ENCODE data around the gene PPP1CA. TPM values are rescaled to one million over a fixed set of nuclear protein-coding genes. Genes with fewer than 3 reads are reported as not detected.

Gene PPP1CA
- total RNA-seq, 4 donors from 2014 or later = 101 to 160 (median 143) TPM

- no peak overlapping the region for H3K4me3 ChIP-seq (ENCODE audit: low read depth, poor library complexity, severe bottlenecking)
- no peak for DNase-seq (ENCODE audit: low spot score in 2 of 2)
- TF ChIP-seq POLR2A (IDR thresholded peaks at IDR 0.05) = no peak
- no peak for TF ChIP-seq CTCF (IDR thresholded peaks at IDR 0.05)
- intact Hi-C loops (cut with DNase I; ENCODE audit: low total_unique reads) = no loop called here
- WGBS, 2 donors = 17 to 18% methylated on average over 15 to 16 of the region's 16 CpGs
Measured at GRCh38 chr11:67371911-67372320, 29.7 kb downstream of the PPP1CA start.

GRCh38 chr11:67371189-67371910 lies 30.3 kb downstream of the PPP1CA start:
- intact Hi-C loops (cut with DNase I; ENCODE audit: low total_unique reads) = no loop called here
- no peak for DNase-seq (ENCODE audit: low spot score in 2 of 2)
- H3K4me3 ChIP-seq (ENCODE audit: low read depth, poor library complexity, severe bottlenecking) = no peak overlapping the region
- WGBS, 2 donors = 41 to 42% methylated on average over 8 of the region's 8 CpGs
- TF ChIP-seq POLR2A (IDR thresholded peaks at IDR 0.05) (no peak), CTCF (IDR thresholded peaks at IDR 0.05) (peak in 1 of 3 donors; percentile 31)

- 51 to 58% methylated on average over 12 to 14 of the region's 14 CpGs for WGBS, 2 donors
- intact Hi-C loops (cut with DNase I; ENCODE audit: low total_unique reads) = no loop called here
- TF ChIP-seq POLR2A (IDR thresholded peaks at IDR 0.05) (no peak), CTCF (IDR thresholded peaks at IDR 0.05) (no peak)
- DNase-seq (ENCODE audit: low spot score in 2 of 2) = no peak
- no peak overlapping the region for H3K4me3 ChIP-seq (ENCODE audit: low read depth, poor library complexity, severe bottlenecking)
Measured at GRCh38 chr11:67370351-67371076, 31.1 kb downstream of the PPP1CA start.

- no peak for DNase-seq (ENCODE audit: low spot score in 2 of 2)
- 59 to 62% methylated on average over 12 of the region's 12 CpGs for WGBS, 2 donors
- H3K4me3 ChIP-seq (ENCODE audit: low read depth, poor library complexity, severe bottlenecking) = no peak overlapping the region
- intact Hi-C loops (cut with DNase I; ENCODE audit: low total_unique reads) = no loop called here
- no peak for TF ChIP-seq POLR2A (IDR thresholded peaks at IDR 0.05)
- no peak for TF ChIP-seq CTCF (IDR thresholded peaks at IDR 0.05)
Measured at GRCh38 chr11:67369801-67370284, 31.8 kb downstream of the PPP1CA start.

GRCh38 chr11:67369275-67369674 lies 32.4 kb downstream of the PPP1CA start:
- no peak for DNase-seq (ENCODE audit: low spot score in 2 of 2)
- TF ChIP-seq POLR2A (IDR thresholded peaks at IDR 0.05) (no peak), CTCF (IDR thresholded peaks at IDR 0.05) (no peak)
- no peak overlapping the region for H3K4me3 ChIP-seq (ENCODE audit: low read depth, poor library complexity, severe bottlenecking)
- WGBS, 2 donors = 87 to 94% methylated on average over 8 of the region's 8 CpGs
- intact Hi-C loops (cut with DNase I; ENCODE audit: low total_unique reads) = no loop called here

All from lower leg skin (tissue), 4 donors.